ENCODE results near the gene GALNS.

Gene GALNS

DNA sequence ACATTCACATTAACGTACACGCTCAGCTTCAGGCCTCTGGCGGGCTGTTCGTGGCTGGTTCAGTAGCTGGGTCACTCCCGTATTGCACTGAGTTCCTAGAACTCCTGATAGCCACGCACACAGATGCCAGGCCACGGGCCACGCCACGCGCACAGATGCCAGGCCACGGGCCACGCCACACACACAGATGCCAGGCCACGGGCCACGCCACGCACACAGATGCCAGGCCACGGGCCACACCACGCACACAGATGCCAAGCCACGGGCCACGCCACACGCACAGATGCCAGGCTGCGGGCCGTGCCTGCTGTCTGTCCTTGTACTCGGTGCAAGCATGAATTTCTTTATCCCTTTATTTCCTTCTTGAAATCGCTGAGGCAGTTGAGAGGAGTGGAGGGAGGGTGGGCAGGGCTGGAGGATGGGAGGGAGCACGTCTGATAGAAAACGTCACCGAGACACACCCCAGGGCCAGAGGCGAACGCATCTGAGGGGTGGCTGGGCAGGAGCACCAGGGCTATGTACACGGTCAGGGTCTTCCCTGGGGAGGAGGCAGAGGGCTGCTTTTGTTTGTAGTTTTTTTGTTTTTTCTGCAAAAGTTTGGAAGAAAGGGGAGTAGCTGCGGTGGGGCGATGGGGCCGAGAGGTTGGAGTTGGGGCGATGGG is 18.3 kb upstream of the GALNS start:
- DNase-seq, result no peak

DNA sequence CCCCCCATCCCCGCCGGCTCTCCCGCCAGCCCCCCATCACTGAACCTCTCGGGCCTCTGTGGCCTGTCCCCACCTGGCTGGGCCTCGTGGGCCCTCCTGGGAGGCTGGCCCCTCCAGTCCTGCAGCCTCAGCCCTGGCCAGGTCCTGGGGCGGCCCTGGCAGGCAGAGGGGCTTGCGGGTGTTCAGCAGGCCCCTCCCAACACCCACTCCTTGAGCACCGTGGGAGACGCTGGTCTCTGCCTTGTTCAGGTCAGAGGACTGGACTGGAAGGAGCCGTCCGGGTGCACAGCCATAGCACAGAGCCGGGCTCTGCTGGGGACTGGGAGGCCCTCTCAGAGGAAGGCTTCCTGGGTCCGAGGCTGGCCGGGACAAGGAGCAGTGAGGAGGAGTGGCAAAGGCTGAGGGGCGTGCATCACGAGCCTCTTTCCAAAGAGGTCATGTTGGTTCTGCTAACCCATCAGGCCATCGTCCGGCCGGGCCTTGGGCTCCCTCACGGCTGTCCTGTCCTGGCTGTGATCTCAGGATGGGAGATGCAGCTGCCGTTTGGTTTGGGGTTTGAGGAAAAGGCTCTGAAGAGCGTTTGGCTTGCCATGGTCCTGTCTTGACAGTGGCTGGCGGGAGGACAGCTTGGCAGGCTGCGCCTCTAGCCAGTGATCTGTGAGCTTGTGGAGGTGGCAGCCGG is 16.0 kb upstream of the GALNS start:
- no peak for DNase-seq

DNA sequence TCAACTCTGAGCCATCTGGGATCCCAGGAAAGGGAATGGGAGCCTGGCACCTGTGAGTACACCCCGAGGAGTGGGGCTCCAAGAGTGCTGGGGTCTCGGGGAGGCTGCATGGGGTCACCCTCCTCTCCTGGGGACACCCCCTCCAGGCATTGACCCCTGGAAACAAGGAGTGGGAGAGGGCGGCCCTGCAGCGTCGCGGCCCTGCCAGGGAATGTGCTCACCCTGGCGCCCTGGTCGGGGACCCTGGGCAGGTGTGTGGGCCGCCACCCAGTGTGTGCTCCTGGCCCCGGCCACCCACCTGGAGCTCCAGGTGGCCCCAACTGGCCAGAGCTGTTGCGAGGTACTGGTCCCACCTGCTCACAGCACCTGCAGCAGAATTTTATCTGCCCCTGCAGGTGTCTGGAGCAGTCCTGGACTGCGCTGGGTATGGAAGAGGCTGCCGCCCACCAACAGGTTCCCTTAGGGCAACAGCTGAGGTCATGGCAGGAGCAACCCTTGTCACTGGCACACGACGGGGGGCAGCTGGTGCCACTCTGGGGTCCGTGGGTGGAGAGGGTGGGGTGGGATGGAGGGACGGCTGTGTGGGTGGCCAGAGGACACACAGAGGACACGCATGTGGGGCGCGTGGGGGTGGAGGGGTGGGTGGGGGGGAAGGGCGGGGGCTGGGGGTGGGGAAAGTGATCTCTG is 15.1 kb upstream of the GALNS start:
- DNase-seq, result no peak

DNA sequence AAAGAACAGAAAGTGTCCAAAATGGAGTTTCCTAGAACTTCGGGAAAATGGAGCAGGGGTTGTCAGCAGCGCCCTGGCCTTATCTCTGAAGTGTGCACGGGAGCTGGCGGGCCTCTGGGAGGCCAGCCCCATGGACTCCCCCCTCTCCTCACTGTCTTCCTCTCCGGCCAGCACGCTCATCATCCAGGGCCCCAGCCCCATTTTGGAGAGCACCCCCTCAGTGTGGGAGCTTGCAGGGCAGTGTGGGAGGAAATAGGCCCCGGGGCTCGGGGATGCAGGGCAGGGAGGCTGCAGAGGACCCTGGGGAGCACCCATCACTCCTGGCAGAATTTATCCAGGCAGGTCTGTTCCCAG is 14.6 kb upstream of the GALNS start:
- DNase-seq, result no peak

DNA sequence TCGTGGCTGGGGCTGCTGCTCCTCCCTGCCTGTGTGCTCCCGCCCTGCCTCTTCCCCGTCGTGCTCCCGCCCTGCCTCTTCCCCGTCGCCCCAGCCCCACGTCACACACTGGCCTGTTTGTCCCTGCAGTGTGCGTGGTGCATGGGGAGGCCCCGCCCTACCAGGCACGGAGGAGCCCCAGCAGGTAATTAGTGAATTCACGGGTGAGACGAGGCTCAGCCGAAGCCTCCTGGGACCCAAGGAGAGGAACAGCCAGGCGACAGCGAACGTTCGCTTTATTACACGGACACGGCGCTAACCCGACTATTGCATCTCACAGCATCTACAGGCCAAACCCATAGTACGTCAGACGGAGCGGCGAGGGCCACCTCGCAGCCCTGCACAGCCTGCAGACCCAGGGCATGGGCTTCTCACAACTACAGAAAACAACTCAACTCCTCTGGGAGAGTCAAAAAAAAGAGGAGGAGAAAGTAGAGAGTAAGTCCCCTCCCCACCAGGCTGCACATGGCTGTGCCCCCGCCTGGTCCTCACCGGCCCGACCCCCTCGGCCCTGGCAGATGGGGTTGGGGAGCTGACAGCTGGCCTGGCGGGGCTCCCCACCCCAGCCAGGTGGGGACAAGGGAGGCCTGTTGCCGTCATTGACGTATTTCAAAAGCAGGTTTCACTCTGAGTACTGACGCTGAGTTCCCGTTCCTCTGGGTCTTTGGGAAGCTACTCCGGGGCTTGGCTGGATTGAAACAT is 14.0 kb upstream of the GALNS start:
- no peak for DNase-seq

DNA sequence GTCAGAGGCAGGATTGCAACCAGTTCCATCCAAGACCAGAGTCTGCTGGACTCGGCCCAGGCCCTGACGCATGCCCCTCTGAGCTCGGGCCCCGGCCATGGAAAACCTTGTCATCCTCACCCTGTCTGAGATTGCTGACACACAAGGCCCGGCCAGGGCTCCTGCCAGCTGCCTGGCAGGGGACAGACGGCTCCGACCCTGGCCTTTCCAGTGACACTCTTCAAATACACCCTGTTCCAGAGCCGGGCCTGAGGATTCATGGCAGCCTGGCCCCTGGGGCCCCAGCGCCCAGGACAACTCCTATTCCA is 12.9 kb upstream of the GALNS start:
- DNase-seq, result no peak

DNA sequence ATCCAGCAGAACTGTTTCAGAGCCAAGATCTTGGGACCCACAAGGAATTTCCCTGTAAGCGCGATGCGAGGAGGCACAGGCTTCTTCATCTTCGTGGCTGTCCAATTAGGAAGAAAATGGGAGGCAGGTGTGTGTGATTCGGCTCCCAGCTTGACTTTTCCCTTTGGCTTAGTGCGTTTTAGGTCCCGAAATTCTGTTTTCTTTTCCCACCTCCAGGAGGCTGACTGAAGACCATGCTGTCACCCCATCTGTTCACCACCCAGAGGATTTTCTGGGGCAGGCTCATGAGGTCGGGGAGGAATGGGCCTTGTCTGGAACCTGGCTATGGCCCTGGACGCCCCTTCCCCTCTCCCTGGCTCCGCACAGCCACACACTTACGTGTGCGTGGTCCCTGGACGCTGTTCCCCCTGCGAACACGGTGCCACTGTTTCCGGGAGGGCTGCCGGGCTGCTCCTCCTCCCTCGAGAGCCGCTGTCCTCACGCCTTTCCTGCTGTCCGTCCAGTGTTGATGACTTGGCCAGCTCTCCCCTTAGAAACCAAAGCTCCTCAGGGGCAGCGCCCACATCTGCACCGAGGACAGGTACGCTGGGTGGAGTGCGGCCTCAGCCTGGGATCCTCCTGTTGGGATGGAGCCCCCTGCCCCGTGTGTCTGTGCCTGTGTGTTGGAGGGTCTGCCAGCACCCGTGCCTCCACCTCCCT is 12.4 kb upstream of the GALNS start:
- no peak for DNase-seq

DNA sequence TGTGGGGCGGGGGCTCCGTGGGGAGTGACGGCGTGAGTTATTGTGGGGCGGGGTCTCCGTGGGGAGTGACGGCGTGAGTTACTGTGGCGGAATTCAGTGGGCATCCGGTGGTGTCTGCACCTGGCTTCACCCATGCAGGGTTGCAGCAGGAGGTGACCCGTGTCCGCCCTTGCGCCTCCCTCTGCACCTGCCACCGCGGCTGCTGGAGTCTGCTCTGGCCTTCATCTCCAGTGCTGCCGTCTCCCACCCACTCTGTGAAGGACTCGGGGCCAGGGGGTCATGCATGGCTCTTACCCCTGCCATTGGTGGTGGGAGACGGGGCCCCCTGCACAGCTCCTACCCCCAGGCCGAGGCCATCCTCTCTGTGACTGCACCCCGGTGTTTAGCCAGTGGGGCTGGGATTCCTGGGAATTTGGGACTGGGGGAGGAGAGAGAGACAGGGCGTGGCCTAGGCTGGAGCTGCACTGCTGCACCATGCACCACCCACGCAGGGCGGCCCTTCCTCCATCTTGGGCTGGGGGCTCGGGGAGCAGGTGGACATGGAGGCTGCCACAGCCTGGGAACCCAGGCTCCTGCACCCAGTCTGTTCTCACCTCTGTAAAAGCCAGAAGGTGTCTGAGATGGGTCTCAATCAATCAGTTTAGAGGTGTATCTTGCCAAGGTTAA is 11.0 kb upstream of the GALNS start:
- DNase-seq, result no peak

DNA sequence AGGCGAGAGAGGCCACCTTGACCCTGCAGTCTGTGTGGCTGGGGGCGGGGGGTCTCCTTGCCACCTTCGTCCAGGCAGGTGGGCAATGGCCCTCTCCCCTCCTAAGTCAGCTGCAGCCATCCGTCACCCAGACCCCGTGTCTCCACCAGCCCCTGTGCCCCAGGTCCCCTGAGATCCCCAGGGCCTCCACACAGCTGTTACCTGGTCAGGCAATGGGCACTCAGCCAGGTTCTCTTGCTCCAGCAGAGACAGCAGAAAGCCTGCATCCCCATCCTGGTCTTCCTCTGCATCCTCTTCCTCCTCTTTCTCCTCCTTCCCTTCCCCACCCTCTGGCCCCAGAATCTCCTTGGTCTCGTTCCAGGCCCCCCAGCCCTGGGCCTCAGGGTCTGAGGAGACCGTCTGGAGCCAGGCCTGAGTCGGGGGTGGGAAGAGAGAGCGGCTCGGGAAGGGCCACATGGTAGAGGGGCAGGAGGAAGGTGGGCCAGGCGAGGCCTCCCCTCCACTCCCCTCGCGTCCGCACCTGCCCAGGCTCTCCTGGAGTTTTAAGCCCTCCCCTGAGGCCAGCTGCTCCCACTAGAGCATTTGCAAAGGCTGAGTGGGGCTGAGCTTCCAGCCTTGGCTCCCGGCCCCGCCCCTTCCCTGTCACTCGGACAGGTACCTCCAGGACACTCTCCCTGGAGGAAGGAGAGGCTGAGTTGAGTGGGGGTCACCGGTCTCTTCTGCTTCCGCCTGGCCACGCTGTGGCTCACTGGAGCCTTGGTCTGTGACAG is 9.6 kb upstream of the GALNS start, which contains the start of gene PABPN1L:
Gene PABPN1L (minus strand): TSS at position 510 of the 770 bp plus-strand sequence. CDS start 54 bp downstream, at position 456.
- DNase-seq, result no peak

DNA sequence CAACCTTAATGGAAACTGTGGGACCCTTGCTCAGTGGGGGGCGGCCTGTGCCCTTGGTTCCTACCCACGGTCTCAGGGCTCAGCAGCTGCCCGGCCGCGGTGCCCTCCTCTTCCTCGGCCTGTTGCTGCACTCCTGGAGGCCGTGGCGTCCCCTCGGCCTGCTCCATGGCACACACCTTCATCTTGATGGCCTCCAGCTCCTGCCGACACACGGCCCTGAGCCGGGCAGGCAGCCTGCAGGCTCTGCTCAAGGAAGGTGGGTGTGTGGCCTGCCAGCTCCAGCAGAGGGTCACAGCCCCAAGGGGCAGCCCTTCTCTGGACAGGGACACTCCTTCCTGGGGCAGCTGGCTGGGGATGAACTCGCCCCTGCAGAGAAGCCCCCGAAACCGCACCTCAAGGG is 9.0 kb upstream of the GALNS start:
- DNase-seq, result no peak

DNA sequence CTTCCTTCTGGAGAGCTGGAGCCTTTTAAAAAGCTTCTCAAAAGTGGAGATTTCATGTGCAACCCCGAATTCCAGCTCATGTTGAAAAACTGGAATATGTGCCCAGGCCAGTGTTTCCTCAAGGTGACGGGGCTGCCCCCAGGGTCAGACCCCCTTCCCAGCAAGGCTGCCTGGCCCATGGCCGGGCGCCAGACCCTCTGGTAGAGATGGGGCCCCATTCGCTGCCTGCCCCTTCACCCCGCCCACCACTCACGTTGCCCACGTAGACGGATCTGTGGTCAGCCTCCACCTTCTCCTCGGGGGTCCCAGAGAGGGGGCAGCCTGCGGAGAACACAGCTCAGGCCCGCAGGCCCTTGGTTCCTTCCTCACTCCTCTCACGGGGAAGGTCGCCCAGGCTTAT is 8.6 kb upstream of the GALNS start:
- DNase-seq, result no peak

DNA sequence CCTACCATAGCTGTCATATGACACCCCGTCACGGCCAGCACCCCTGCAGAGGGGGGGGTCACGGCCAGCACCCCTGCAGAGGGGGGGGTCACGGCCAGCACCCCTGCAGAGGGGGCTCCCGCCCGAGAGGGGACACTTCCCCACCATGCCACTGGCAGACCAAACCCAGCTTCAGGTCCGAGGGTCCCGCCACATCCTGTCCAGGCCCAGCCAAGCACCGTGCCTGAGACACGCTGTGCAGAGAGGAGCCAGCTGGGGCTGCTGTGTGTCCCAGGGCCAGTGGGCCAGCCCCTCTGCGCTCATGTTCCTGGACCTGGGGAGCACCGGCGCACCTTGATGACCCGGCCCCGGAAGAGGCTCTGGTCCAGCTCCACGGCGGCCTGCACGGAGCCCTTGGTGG is 7.8 kb upstream of the GALNS start:
- no peak for DNase-seq

DNA sequence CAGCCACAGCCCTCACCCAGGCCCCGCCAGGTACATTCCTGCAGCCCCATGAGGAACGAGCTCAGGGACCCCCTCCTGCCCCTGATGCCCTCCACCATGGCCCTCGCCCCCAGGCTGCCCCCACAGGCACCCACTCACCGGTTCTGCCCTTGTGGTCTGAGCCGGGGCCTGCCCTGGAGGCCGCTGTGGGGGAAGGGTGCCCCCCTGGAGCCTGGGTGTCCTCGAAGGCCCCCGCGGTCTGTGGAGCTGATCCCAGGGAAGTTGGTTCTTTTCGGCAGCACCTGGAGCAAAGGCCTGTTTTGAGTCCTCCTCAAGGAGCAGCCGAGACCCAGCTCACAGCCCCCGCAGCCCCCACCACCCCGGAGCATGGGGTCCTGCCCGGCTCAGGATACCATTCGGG is 7.4 kb upstream of the GALNS start:
- DNase-seq, result no peak

DNA sequence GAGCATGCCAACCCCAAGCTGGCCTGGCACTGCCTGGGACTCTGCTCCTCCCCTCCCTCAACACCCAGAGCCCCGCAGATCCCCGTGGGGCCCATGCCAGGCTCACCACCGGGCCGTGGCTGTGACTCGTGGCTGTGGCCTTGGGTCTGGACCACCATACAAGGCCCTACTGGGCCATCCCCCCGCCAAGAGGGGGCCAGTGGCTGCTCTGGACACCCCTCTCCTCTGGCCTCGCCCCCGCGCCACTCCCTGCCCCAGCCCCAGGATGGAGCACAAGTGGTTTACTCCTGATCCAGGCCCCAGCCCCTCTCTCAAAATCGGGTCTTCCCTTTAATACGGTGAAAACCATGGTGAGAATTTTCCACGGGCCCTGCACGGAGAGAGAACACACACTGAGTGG is 6.7 kb upstream of the GALNS start:
- no peak for DNase-seq

DNA sequence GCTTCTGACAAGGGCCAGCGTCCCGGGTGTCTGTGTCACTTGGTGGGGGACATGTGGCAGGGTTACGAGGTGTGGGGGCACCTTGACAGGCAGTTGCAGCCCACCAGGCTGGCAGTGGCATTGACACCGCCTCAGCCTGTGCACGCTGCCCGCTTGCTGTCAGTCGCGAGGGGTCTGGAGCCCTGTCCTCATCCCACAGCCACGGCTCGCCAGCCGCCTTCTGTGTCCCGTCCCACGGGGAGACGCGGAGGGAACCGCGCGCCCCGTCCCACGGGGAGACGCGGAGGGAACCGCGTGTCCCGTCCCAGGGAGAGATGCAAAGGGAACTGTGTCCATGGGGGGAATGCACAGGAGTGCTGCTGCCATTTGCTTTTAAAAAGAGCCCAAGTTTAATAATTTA is 6.2 kb upstream of the GALNS start:
- DNase-seq, result no peak

DNA sequence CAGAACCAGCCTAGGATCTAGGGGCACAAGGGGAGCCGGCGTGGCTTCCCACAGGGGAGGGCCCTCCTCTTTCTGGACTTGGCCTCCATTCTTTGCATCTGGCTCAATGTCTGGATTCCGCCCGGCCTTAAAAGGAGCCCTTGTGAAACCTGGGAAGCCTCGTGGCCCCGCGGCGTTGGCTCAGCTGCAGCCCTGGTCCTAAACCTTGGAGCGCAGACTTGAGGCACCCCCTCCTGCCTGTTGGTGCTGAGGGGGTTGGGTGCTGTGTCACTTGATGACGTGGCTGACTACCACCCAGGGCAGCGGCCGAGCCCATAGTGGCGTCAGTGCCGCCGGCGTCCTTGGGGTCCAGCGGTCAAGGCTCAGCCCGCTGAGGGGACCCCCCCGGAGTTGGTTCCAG is 4.6 kb upstream of the GALNS start:
- no peak for DNase-seq

DNA sequence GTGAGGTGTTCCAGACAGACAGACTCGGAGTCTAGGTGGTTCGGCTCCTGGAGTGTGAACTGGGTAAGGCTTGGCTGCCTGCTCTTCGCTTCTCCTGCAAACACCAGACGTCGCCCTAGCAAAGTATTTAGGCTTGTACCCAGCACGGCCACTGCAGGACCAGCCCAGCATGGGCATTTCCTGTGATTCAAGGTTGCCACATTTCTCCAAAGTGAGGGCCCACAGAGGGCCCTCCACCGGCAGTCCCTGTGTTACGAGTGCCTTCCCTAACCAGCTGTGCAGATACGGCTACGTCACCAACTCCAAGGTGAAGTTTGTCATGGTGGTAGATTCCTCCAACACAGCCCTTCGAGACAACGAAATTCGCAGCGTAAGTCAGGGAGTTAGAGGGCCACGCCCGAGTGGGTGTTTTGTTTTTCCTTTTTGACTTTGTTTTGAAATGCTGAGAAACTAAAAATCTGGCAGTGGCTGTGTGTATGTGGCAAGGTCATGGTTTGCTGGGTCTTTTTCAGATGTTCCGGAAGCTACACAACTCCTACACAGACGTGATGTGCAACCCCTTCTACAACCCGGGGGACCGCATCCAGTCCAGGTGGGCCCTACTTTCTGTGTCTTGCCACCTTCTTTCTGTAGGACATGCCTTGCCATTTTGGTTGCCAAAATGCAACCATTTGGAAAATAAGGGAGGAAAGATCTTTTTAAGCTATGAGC is 2.8 kb upstream of the GALNS start:
- DNase-seq, result no peak

DNA sequence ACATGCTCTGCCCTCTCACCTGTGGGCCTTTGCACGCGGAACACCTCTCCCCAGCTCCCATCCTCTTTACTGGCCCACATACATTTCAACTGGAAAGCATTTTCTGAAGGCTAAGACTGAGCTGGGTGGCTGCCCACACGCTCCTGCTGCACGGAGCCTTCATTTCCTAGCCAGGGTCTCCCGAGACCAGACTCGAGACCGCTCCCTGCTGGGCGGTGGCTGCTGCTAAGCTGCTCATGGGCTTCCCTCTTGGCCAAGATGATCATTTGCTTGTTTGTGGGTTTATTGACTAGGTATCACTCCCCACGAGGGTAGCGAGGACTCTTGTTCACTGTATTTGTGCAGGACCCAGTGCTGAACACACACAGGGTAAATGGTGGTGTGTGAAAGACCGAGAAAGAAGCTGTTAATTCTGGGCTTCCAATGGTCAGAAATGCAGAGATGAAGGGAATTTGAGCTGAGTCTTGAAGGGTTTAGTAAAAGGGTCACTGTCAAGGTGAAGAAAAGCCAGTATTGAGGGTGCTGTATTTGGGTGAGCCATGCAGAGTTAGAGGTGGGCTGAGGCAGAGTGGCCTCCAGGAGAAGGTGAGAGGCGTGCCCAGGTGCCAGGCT is 1.1 kb upstream of the GALNS start:
- DNase-seq, result no peak

DNA sequence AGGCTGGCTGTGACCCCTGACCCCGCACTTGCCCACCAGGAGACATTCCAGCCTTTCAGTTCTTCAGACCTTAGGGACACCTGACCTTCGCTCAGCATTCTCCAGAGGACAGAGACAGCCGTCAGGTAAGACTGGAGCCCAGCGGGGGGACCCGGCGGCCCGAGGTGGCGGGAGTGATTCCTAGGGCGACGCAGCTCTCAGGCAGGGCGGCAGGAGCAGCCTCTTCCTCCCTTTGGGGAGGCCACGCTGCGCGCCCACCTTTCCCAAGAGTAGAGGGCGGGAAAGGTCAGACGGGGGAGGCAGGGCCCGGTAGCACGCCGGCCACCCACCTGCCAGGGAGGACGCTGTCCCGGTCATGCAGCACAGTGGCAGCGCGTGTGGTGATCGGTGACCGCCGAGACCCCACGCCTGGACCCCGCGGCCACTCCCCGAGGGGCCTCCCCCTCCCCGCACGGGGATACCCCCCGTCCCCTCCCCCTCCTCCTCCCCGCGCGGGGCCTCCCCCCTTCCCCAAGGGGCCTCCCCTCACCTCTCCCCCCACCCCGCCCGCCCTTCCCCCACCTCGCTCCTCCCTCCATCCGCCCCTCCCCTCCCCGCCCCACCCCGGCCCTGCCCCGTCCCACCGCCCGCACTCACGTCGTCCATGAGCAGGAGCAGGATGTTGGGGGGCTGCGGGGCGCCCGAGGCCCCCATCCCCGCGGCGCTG is 472 bp downstream of the GALNS start:
- no peak for DNase-seq

DNA sequence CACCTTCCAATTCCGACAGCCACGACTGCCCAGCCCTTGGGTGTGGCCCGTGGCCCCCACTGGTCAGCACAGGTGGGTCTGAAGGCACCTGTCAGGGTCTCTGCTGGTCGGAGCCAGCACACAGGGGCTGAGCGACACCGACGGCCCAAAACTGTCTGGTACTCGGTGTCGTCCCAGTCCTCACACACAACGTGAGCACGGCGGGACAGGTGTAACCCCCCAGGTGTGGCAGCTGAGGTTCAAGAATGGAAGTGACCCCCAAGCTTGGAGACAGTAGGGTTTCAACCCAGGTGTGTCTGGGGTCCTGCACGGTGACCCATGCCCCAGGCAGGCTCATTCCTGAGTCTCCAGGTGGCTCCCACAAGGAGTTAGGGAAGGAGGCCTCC is 1.0 kb downstream of the GALNS start:
- DNase-seq, result no peak
